HepG2 (cell line): ENCODE measurements around the gene TRIM69. TPM values are rescaled to one million over a fixed set of nuclear protein-coding genes. Genes with fewer than 3 reads are reported as not detected.
A peak's percentile ranks its signal among the peaks of the same experiment; 100 is the strongest.

Experiments
- ARNT2 ChIP-seq: sonication (generic); formaldehyde crosslinking; IDR thresholded peaks from 2 replicates; pipeline ENCODE4 v1.8.0; 2022; ENCODE audit warnings: mild to moderate bottlenecking, low read depth, missing genetic modification reagents, moderate library complexity
- FOXA1 ChIP-seq, 2 experiments: fragments of 450-650 bp in 1 of 2; sonication (generic) in 1 of 2; formaldehyde crosslinking in 1 of 2; IDR thresholded peaks; 2 replicates each; pipeline versions ENCODE4 v1.4.0 to v1.6.1; 2016 to 2020; ENCODE audit warnings: missing genetic modification reagents in 1 of 2
- GTF2F1 ChIP-seq: fragments of 150-350 bp; IDR thresholded peaks from 2 replicates; pipeline ENCODE4 v1.6.1; 2014; ENCODE audit warnings: low read length
- HOXA3 ChIP-seq: sonication (generic); formaldehyde crosslinking; IDR thresholded peaks from 2 replicates; pipeline ENCODE4 v1.5.0; 2020; ENCODE audit warnings: missing genetic modification reagents
- HOXD1 ChIP-seq: sonication (generic); formaldehyde crosslinking; IDR thresholded peaks from 2 replicates; pipeline ENCODE4 v1.5.0; 2020; ENCODE audit warnings: missing genetic modification reagents
- KDM5B ChIP-seq: sonication (generic); formaldehyde crosslinking; IDR thresholded peaks from 2 replicates; pipeline ENCODE4 v1.4.0; 2020; ENCODE audit warnings: missing genetic modification reagents, mild to moderate bottlenecking, borderline replicate concordance
- MAZ ChIP-seq, 2 experiments: sonication (generic) in 1 of 2; formaldehyde crosslinking in 1 of 2; IDR thresholded peaks; 2 replicates each; pipeline versions ENCODE4 v1.5.0 to v1.6.1; 2012 to 2020; ENCODE audit warnings: low read depth in 2 of 2, mild to moderate bottlenecking in 2 of 2, borderline replicate concordance in 1 of 2, improper control_type of control experiment in 1 of 2, low read length in 1 of 2, missing genetic modification reagents in 1 of 2, moderate library complexity in 1 of 2
- MTA3 ChIP-seq: sonication (generic); formaldehyde crosslinking; IDR thresholded peaks from 2 replicates; pipeline ENCODE4 v1.4.0; 2020; ENCODE audit warnings: missing genetic modification reagents
- MTF2 ChIP-seq: sonication (generic); formaldehyde crosslinking; IDR thresholded peaks from 2 replicates; pipeline ENCODE4 v1.5.0; 2020; ENCODE audit warnings: missing genetic modification reagents, borderline replicate concordance
- NPAS2 ChIP-seq: sonication (generic); formaldehyde crosslinking; IDR thresholded peaks from 2 replicates; pipeline ENCODE4 v1.8.0; 2022; ENCODE audit warnings: mild to moderate bottlenecking, missing genetic modification reagents, borderline replicate concordance
- POLR2AphosphoS2 ChIP-seq: IDR thresholded peaks from 2 replicates; pipeline ENCODE4 v1.6.1; 2011; ENCODE audit warnings: low read depth, low read length, improper control_type of control experiment
- RFX1 ChIP-seq: fragments of 450-650 bp; IDR thresholded peaks from 2 replicates; pipeline ENCODE4 v1.6.1; 2017
- TEAD2 ChIP-seq: sonication (generic); formaldehyde crosslinking; IDR thresholded peaks from 2 replicates; pipeline ENCODE4 v1.9.0; 2021; ENCODE audit warnings: missing genetic modification reagents
- TOPORS ChIP-seq: sonication (generic); formaldehyde crosslinking; IDR thresholded peaks from 2 replicates; pipeline ENCODE4 v1.8.0; 2023; ENCODE audit warnings: mild to moderate bottlenecking, missing genetic modification reagents
- ZFX ChIP-seq: sonication (generic); formaldehyde crosslinking; IDR thresholded peaks from 2 replicates; pipeline ENCODE4 v1.4.0; 2020; ENCODE audit warnings: mild to moderate bottlenecking, low read depth, missing genetic modification reagents, moderate library complexity
- ZFY ChIP-seq: sonication (generic); formaldehyde crosslinking; IDR thresholded peaks from 2 replicates; pipeline ENCODE4 v1.4.0; 2020; ENCODE audit warnings: missing genetic modification reagents
- ZNF382 ChIP-seq: sonication (generic); formaldehyde crosslinking; IDR thresholded peaks from 2 replicates; pipeline ENCODE4 v1.5.0; 2020; ENCODE audit warnings: missing genetic modification reagents, mild to moderate bottlenecking, borderline replicate concordance
- ZNF564 ChIP-seq: sonication (generic); formaldehyde crosslinking; IDR thresholded peaks from 2 replicates; pipeline ENCODE4 v1.8.1; 2023; ENCODE audit warnings: mild to moderate bottlenecking, missing genetic modification reagents
- ZNF605 ChIP-seq: sonication (generic); formaldehyde crosslinking; IDR thresholded peaks from 2 replicates; pipeline ENCODE4 v1.8.0; 2022; ENCODE audit warnings: mild to moderate bottlenecking, missing genetic modification reagents
- polyA plus RNA-seq, 8 experiments: library from polyadenylated mRNA; depleted of rRNA in 3 of 8; stranded (reverse) in 7 of 8; unstranded in 1 of 8; fragments of >200 nt; fragmentation: Illumina TruSeq in 4 of 8; extraction: Trizol in 4 of 8; gene quantifications; 2 replicates each; pipeline versions ENCODE4 v1.2.1 to v1.2.3, GENCODE V29; 2011 to 2016; ENCODE audit warnings: low read depth in 4 of 8, missing spikeins in 1 of 8, mixed read lengths in 1 of 8; ENCODE audit not compliant: insufficient read depth in 1 of 8
- total RNA-seq, 5 experiments: library from RNA; depleted of rRNA; stranded (reverse); fragments of >200 nt; fragmentation: Illumina TruSeq; extraction: Trizol; gene quantifications; 2 replicates each; pipeline ENCODE4 v1.2.3, GENCODE V29; 2016; ENCODE audit warnings: low read depth in 1 of 5
- TF ChIP-seq, protein P1 (sequence below): sonication (generic); formaldehyde crosslinking; IDR thresholded peaks from 2 replicates; pipeline ENCODE4 v1.8.0; 2023; ENCODE audit warnings: mild to moderate bottlenecking, missing genetic modification reagents
- TF ChIP-seq, protein P2 (sequence below): sonication (generic); formaldehyde crosslinking; IDR thresholded peaks from 2 replicates; pipeline ENCODE4 v1.4.0; 2020; ENCODE audit warnings: mild to moderate bottlenecking, missing genetic modification reagents
- TF ChIP-seq, protein P3 (sequence below): sonication (generic); formaldehyde crosslinking; IDR thresholded peaks from 2 replicates; pipeline ENCODE4 v1.5.1; 2020; ENCODE audit warnings: mild to moderate bottlenecking, missing genetic modification reagents, moderate library complexity
- TF ChIP-seq, protein P4 (sequence below): sonication (generic); formaldehyde crosslinking; IDR thresholded peaks from 2 replicates; pipeline ENCODE4 v1.5.0; 2020; ENCODE audit warnings: missing genetic modification reagents, mild to moderate bottlenecking, borderline replicate concordance

TRIM69 gene
- total and polyA plus RNA-seq, 2 of the 13 experiments (the other 11 are each of a cell fraction or from before 2014, with no cell fraction given) = 2.6 to 3.2 TPM

DNA sequence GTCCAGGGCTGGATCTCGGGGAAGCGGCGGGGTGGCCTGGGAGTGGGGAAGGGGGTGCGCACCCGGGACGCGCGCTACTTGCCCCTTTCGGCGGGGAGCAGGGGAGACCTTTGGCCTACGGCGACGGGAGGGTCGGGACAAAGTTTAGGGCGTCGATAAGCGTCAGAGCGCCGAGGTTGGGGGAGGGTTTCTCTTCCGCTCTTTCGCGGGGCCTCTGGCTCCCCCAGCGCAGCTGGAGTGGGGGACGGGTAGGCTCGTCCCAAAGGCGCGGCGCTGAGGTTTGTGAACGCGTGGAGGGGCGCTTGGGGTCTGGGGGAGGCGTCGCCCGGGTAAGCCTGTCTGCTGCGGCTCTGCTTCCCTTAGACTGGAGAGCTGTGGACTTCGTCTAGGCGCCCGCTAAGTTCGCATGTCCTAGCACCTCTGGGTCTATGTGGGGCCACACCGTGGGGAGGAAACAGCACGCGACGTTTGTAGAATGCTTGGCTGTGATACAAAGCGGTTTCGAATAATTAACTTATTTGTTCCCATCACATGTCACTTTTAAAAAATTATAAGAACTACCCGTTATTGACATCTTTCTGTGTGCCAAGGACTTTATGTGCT, 24.5 kb upstream of the TRIM69 start (continued):
- TF ChIP-seq HOXA3 (CRISPR knock-in tag) = peak; percentile 39; the same call in 1 of the 2 replicates
- TF ChIP-seq MAZ (IDR thresholded peaks at IDR 0.05; ENCODE audit: borderline replicate concordance, low read depth, low read length) = no peak
- no peak for TF ChIP-seq MAZ (CRISPR knock-in tag; IDR thresholded peaks at IDR 0.05; ENCODE audit: low read depth)
- TF ChIP-seq NPAS2 (CRISPR knock-in tag) = no peak
- TF ChIP-seq ZNF564 = peak; percentile 15; the same call in 1 of the 2 replicates
- peak; percentile 36; the same call in 1 of the 2 replicates for TF ChIP-seq TOPORS (CRISPR knock-in tag)
- no peak for TF ChIP-seq HOXD1 (CRISPR knock-in tag)
- TF ChIP-seq FOXA1 (IDR thresholded peaks at IDR 0.05) = no peak
- no peak for TF ChIP-seq FOXA1 (CRISPR knock-in tag; IDR thresholded peaks at IDR 0.05)
- TF ChIP-seq GTF2F1 = no peak
- no peak for TF ChIP-seq ZNF382 (CRISPR knock-in tag)
- TF ChIP-seq ZFX (CRISPR knock-in tag) = peak; percentile 42; the same call in 1 of the 2 replicates
- TF ChIP-seq POLR2AphosphoS2 = no peak
- TF ChIP-seq, protein P1, sequence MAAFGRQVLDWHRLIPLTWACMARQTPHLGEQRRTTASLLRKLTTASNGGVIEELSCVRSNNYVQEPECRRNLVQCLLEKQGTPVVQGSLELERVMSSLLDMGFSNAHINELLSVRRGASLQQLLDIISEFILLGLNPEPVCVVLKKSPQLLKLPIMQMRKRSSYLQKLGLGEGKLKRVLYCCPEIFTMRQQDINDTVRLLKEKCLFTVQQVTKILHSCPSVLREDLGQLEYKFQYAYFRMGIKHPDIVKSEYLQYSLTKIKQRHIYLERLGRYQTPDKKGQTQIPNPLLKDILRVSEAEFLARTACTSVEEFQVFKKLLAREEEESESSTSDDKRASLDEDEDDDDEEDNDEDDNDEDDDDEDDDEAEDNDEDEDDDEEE = 0 out of 2 replicates have a peak, but pooled peaks have one; percentile 12
- TF ChIP-seq MTF2 = no peak
- TF ChIP-seq ZFY (CRISPR knock-in tag) = peak; percentile 46
- TF ChIP-seq, protein P2, sequence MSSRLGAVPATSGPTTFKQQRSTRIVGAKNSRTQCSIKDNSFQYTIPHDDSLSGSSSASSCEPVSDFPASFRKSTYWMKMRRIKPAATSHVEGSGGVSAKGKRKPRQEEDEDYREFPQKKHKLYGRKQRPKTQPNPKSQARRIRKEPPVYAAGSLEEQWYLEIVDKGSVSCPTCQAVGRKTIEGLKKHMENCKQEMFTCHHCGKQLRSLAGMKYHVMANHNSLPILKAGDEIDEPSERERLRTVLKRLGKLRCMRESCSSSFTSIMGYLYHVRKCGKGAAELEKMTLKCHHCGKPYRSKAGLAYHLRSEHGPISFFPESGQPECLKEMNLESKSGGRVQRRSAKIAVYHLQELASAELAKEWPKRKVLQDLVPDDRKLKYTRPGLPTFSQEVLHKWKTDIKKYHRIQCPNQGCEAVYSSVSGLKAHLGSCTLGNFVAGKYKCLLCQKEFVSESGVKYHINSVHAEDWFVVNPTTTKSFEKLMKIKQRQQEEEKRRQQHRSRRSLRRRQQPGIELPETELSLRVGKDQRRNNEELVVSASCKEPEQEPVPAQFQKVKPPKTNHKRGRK = no peak
- TF ChIP-seq RFX1 = no peak
- peak; percentile 21; the same call in 1 of the 2 replicates for TF ChIP-seq ARNT2 (CRISPR knock-in tag)
- no peak for TF ChIP-seq TEAD2 (CRISPR knock-in tag)
- TF ChIP-seq, protein P3, sequence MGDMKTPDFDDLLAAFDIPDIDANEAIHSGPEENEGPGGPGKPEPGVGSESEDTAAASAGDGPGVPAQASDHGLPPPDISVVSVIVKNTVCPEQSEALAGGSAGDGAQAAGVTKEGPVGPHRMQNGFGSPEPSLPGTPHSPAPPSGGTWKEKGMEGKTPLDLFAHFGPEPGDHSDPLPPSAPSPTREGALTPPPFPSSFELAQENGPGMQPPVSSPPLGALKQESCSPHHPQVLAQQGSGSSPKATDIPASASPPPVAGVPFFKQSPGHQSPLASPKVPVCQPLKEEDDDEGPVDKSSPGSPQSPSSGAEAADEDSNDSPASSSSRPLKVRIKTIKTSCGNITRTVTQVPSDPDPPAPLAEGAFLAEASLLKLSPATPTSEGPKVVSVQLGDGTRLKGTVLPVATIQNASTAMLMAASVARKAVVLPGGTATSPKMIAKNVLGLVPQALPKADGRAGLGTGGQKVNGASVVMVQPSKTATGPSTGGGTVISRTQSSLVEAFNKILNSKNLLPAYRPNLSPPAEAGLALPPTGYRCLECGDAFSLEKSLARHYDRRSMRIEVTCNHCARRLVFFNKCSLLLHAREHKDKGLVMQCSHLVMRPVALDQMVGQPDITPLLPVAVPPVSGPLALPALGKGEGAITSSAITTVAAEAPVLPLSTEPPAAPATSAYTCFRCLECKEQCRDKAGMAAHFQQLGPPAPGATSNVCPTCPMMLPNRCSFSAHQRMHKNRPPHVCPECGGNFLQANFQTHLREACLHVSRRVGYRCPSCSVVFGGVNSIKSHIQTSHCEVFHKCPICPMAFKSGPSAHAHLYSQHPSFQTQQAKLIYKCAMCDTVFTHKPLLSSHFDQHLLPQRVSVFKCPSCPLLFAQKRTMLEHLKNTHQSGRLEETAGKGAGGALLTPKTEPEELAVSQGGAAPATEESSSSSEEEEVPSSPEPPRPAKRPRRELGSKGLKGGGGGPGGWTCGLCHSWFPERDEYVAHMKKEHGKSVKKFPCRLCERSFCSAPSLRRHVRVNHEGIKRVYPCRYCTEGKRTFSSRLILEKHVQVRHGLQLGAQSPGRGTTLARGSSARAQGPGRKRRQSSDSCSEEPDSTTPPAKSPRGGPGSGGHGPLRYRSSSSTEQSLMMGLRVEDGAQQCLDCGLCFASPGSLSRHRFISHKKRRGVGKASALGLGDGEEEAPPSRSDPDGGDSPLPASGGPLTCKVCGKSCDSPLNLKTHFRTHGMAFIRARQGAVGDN = peak; percentile 81
- TF ChIP-seq ZNF605 (CRISPR knock-in tag) = no peak
- peak; percentile 60; the same call in 1 of the 2 replicates for TF ChIP-seq KDM5B
- TF ChIP-seq, protein P4, sequence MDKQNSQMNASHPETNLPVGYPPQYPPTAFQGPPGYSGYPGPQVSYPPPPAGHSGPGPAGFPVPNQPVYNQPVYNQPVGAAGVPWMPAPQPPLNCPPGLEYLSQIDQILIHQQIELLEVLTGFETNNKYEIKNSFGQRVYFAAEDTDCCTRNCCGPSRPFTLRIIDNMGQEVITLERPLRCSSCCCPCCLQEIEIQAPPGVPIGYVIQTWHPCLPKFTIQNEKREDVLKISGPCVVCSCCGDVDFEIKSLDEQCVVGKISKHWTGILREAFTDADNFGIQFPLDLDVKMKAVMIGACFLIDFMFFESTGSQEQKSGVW (CRISPR knock-in tag) = no peak
- TF ChIP-seq MTA3 (CRISPR knock-in tag) = no peak
